Keratinocyte (primary cell): Measurements from ENCODE around the gene TMEM253. TPM values are rescaled to one million over a fixed set of nuclear protein-coding genes. Genes with fewer than 3 reads are reported as not detected.

Source experiments
- DNase-seq: peaks from one replicate; pipeline ENCODE4 v3.0.0-alpha.2; 2011; ENCODE audit warnings: low read depth, missing footprints, low spot score
- FAIRE-seq: peaks from 2 replicates; lab custom pipeline; 2011; peaks lifted over from hg19 to GRCh38; lab: Jason Lieb, UNC
- H2AFZ ChIP-seq: 2 replicates; pipeline ENCODE4 v1.6.0; 2012; ENCODE audit warnings: low read length, control low read depth, inconsistent platforms; ENCODE audit not compliant: control insufficient read depth
- H3K27ac ChIP-seq: 2 replicates; pipeline ENCODE4 v1.5.1; 2011; ENCODE audit warnings: low read length; ENCODE audit not compliant: control insufficient read depth, insufficient read depth
- H3K27me3 ChIP-seq: 3 replicates; pipeline ENCODE4 v1.6.0; 2011; ENCODE audit warnings: low read length; ENCODE audit not compliant: control insufficient read depth, insufficient read depth; ENCODE audit errors: extremely low read depth
- H3K36me3 ChIP-seq, 2 experiments: 2 replicates in 1 of 2; 3 replicates in 1 of 2; pipeline ENCODE4 v1.5.1; 2011; ENCODE audit warnings: low read length in 2 of 2, mild to moderate bottlenecking in 1 of 2; ENCODE audit not compliant: control insufficient read depth in 2 of 2, insufficient read depth in 2 of 2; ENCODE audit errors: extremely low read depth in 1 of 2
- H3K4me1 ChIP-seq: 3 replicates; pipeline ENCODE4 v1.5.1; 2011; ENCODE audit warnings: low read length; ENCODE audit not compliant: control insufficient read depth, insufficient read depth; ENCODE audit errors: extremely low read depth
- H3K4me2 ChIP-seq: 3 replicates; pipeline ENCODE4 v1.6.0; 2011; ENCODE audit warnings: low read depth, low read length; ENCODE audit not compliant: control insufficient read depth, insufficient read depth; ENCODE audit errors: extremely low read depth
- H3K4me3 ChIP-seq, 3 experiments: fragments of 200-600 bp in 1 of 3; sonication (generic) in 1 of 3; 2 replicates in 2 of 3; 3 replicates in 1 of 3; pipeline ENCODE4 v1.5.1; 2011 to 2016; ENCODE audit warnings: low read length in 3 of 3, mild to moderate bottlenecking in 3 of 3, control low read depth in 2 of 3, inconsistent platforms in 1 of 3, low read depth in 1 of 3, mixed read lengths in 1 of 3, mixed run types in 1 of 3, moderate library complexity in 1 of 3; ENCODE audit not compliant: control insufficient read depth in 2 of 3, insufficient read depth in 2 of 3; ENCODE audit errors: extremely low read depth in 1 of 3
- H3K79me2 ChIP-seq: 2 replicates; pipeline ENCODE4 v1.6.0; 2012; ENCODE audit warnings: low read length; ENCODE audit not compliant: control insufficient read depth, insufficient read depth
- H3K9ac ChIP-seq: 3 replicates; pipeline ENCODE4 v1.6.0; 2011; ENCODE audit warnings: low read length; ENCODE audit not compliant: control insufficient read depth, insufficient read depth; ENCODE audit errors: extremely low read depth
- H3K9me1 ChIP-seq: 3 replicates; pipeline ENCODE4 v1.6.0; 2011; ENCODE audit warnings: low read length; ENCODE audit not compliant: control insufficient read depth, insufficient read depth; ENCODE audit errors: extremely low read depth
- H3K9me3 ChIP-seq: 2 replicates; pipeline ENCODE4 v1.5.1; 2012; ENCODE audit warnings: low read depth, low read length; ENCODE audit not compliant: control insufficient read depth
- H4K20me1 ChIP-seq: 3 replicates; pipeline ENCODE4 v1.6.0; 2011; ENCODE audit warnings: low read length; ENCODE audit not compliant: control insufficient read depth, insufficient read depth; ENCODE audit errors: extremely low read depth
- CTCF ChIP-seq, 3 experiments: IDR thresholded peaks in 1 of 3; conservative IDR thresholded peaks in 1 of 3; optimal IDR thresholded peaks in 1 of 3; 2 replicates in 2 of 3; 3 replicates in 1 of 3; pipeline versions ENCODE3 to v1.5.1; 2011; ENCODE audit warnings: low read length in 3 of 3, mild to moderate bottlenecking in 3 of 3, moderate library complexity in 2 of 3, control low read depth in 1 of 3, inconsistent platforms in 1 of 3; ENCODE audit not compliant: insufficient read depth in 2 of 3; ENCODE audit errors: extremely low read depth in 1 of 3
- EZH2 ChIP-seq: IDR thresholded peaks from one replicate; pipeline ENCODE4 v1.6.1; 2012; ENCODE audit warnings: inconsistent platforms, mild to moderate bottlenecking, low read length, moderate library complexity
- dilution Hi-C: fragments of 300-500 bp; cut with MboI; formaldehyde crosslinking; loops from one replicate; pipeline ENCODE4 v1.7.0; 2020; ENCODE audit warnings: low sequenced_read_pairs; ENCODE audit not compliant: extremely low pct_ligation_motif_present
- polyA plus RNA-seq, 5 experiments: library from polyadenylated mRNA; depleted of rRNA in 3 of 5; stranded (reverse) in 3 of 5; stranded (forward) in 1 of 5; unstranded in 1 of 5; fragments of >200 nt; gene quantifications; 1 replicate in 1 of 5; 2 replicates in 3 of 5; 3 replicates in 1 of 5; pipeline versions ENCODE4 v1.2.1 to v1.2.3, GENCODE V29; 2011 to 2012; ENCODE audit warnings: missing spikeins in 2 of 5, low read depth in 1 of 5, low replicate concordance in 1 of 5

The TMEM253 gene
- polyA plus RNA-seq, 1 donor (not counting 4 experiments of a cell fraction or from before 2014, with no cell fraction given), result 1.1 TPM

DNA sequence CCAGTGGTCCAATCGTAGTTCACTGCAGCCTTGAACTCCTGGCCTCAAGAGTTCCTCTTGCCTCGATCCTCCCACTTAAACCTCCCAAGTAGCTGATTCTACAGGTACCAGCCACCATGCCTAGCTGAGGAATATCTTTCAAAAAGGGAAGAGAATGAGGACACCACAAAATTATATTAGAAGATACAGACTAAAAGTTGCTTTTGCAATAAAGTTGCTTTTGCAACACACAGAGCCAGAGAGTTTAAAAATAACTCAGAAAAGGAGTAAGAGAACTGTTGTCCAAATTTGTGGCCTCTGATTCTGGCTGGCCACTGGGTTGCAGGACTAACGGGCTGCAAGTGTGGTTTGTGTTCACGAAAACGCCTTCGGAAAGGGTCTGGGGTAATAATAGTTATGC lies 19.8 kb downstream of the TMEM253 start:
- no peaks in the 10 kb centered on the region for H3K79me2 ChIP-seq
- FAIRE-seq (no peak), DNase-seq (no peak)
- H3K4me3 ChIP-seq, result no peak overlapping the region
- H3K4me1 ChIP-seq, result no peaks in the 10 kb centered on the region
- dilution Hi-C loops, result no loop called here
- TF ChIP-seq EZH2, result no peak
- no peak for TF ChIP-seq CTCF (optimal IDR thresholded peaks at IDR 0.05 in 1 of 3, IDR thresholded peaks at IDR 0.05 in 1 of 3, conservative IDR thresholded peaks at IDR 0.05 in 1 of 3; ENCODE audit: extremely low read depth in 1 of 3, insufficient read depth in 2 of 3, low read length in 3 of 3)
- H3K9me1 ChIP-seq, result no peaks in the 10 kb centered on the region
- H4K20me1 ChIP-seq, result no peaks in the 10 kb centered on the region
- no peak overlapping the region for H2AFZ ChIP-seq
- H3K36me3 ChIP-seq, result no peaks in the 10 kb centered on the region
- no peak overlapping the region for H3K9ac ChIP-seq
- no peak overlapping the region for H3K27ac ChIP-seq
- H3K9me3 ChIP-seq, result no peaks in the 10 kb centered on the region
- no peaks in the 10 kb centered on the region for H3K27me3 ChIP-seq
- no peak overlapping the region for H3K4me2 ChIP-seq

DNA sequence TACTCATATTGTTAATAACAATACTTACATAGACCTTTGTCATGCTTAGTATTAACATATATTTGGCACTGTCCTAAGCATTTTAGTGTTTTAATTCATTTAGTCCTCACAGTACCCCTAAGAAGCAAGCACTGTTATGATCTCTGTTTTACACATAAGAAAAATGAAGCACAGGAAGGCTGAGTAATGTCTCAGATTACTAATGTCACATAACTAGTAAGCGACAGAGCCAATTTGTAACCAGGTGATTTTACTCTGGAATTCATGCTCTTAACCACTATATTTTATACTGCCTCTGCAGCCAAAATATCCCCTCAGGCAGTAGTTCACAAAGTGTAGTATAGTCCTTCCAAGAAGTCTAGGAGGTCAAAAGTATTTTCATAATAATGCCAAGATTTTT lies 20.3 kb downstream of the TMEM253 start:
- H3K9ac ChIP-seq, result no peak overlapping the region
- no peaks in the 10 kb centered on the region for H3K36me3 ChIP-seq
- TF ChIP-seq CTCF (optimal IDR thresholded peaks at IDR 0.05 in 1 of 3, IDR thresholded peaks at IDR 0.05 in 1 of 3, conservative IDR thresholded peaks at IDR 0.05 in 1 of 3; ENCODE audit: extremely low read depth in 1 of 3, insufficient read depth in 2 of 3, low read length in 3 of 3) (no peak), EZH2 (no peak)

More for the DNA sequence above, 20.3 kb downstream of the TMEM253 start:
- no peaks in the 10 kb centered on the region for H3K79me2 ChIP-seq
- no peaks in the 10 kb centered on the region for H4K20me1 ChIP-seq
- H3K27ac ChIP-seq, result no peak overlapping the region
- no peaks in the 10 kb centered on the region for H3K4me1 ChIP-seq
- H2AFZ ChIP-seq, result no peak overlapping the region
- no peak for FAIRE-seq
- H3K9me1 ChIP-seq, result no peaks in the 10 kb centered on the region
- no peak for DNase-seq
- H3K4me2 ChIP-seq, result no peak overlapping the region
- H3K27me3 ChIP-seq, result no peaks in the 10 kb centered on the region
- no peak overlapping the region for H3K4me3 ChIP-seq
- H3K9me3 ChIP-seq, result no peaks in the 10 kb centered on the region
- dilution Hi-C loops, result no loop called here
